Fibroblast of lung (primary cell): ENCODE results near the gene PLEKHG1. TPM values are rescaled to one million over a fixed set of nuclear protein-coding genes. Genes with fewer than 3 reads are reported as not detected.

Experiments used
- DNase-seq, 2 donors: peaks; one replicate each; pipeline versions ENCODE4 v3.0.0 to v3.0.0-alpha.2; 2010; ENCODE audit warnings: low read depth in 2 of 2
- H2AFZ ChIP-seq: 2 replicates; pipeline ENCODE4 v1.5.1; 2012; ENCODE audit warnings: low read length, control low read depth, inconsistent platforms
- H3K27ac ChIP-seq: 2 replicates; pipeline ENCODE4 v1.5.1; 2011; ENCODE audit warnings: low read length, control low read depth; ENCODE audit not compliant: insufficient read depth
- H3K27me3 ChIP-seq: 2 replicates; pipeline ENCODE4 v1.5.1; 2011; ENCODE audit warnings: mild to moderate bottlenecking, low read length; ENCODE audit not compliant: control insufficient read depth, insufficient read depth
- H3K36me3 ChIP-seq: 2 replicates; pipeline ENCODE4 v1.5.1; 2011; ENCODE audit warnings: low read length; ENCODE audit not compliant: control insufficient read depth, insufficient read depth
- H3K4me1 ChIP-seq: 2 replicates; pipeline ENCODE4 v1.5.1; 2011; ENCODE audit warnings: low read length; ENCODE audit not compliant: control insufficient read depth, insufficient read depth; ENCODE audit errors: extremely low read depth
- H3K4me2 ChIP-seq: 2 replicates; pipeline ENCODE4 v1.5.1; 2011; ENCODE audit warnings: low read length, control low read depth; ENCODE audit not compliant: insufficient read depth; ENCODE audit errors: extremely low read depth
- H3K4me3 ChIP-seq, 4 experiments: fragments of 200-600 bp in 1 of 4; sonication (generic) in 1 of 4; replicated peaks in 1 of 4; 2 replicates each; pipeline ENCODE4 v1.5.1; 2011 to 2016; ENCODE audit warnings: low read length in 4 of 4, low read depth in 3 of 4, mild to moderate bottlenecking in 3 of 4, control low read depth in 2 of 4, inconsistent platforms in 1 of 4, mixed read lengths in 1 of 4; ENCODE audit not compliant: insufficient read depth in 1 of 4; ENCODE audit errors: control extremely low read depth in 1 of 4
- H3K79me2 ChIP-seq: 2 replicates; pipeline ENCODE4 v1.5.1; 2012; ENCODE audit warnings: mild to moderate bottlenecking, low read length, inconsistent platforms; ENCODE audit not compliant: control insufficient read depth, insufficient read depth
- H3K9ac ChIP-seq: 2 replicates; pipeline ENCODE4 v1.5.1; 2011; ENCODE audit warnings: mild to moderate bottlenecking, low read length, control low read depth; ENCODE audit not compliant: insufficient read depth
- H3K9me3 ChIP-seq: 2 replicates; pipeline ENCODE4 v1.5.1; 2012; ENCODE audit warnings: low read depth, low read length; ENCODE audit not compliant: control insufficient read depth, insufficient read depth
- H4K20me1 ChIP-seq: 2 replicates; pipeline ENCODE4 v1.5.1; 2011; ENCODE audit warnings: low read length; ENCODE audit not compliant: control insufficient read depth, insufficient read depth; ENCODE audit errors: extremely low read depth
- EZH2 ChIP-seq: IDR thresholded peaks from 2 replicates; pipeline ENCODE4 v1.5.1; 2012; ENCODE audit warnings: low read length, control low read depth, mild to moderate bottlenecking; ENCODE audit errors: missing control alignments
- polyA plus RNA-seq, 2 donors: library from polyadenylated mRNA; depleted of rRNA in 1 of 2; stranded (reverse) in 1 of 2; unstranded in 1 of 2; fragments of >200 nt; gene quantifications; 2 replicates each; pipeline ENCODE4 v1.2.1, GENCODE V29; 2011 to 2012; ENCODE audit warnings: missing spikeins in 1 of 2
- total RNA-seq: library from RNA; depleted of rRNA; stranded (reverse); fragments of >200 nt; gene quantifications from 2 replicates; pipeline ENCODE4 v1.2.1, GENCODE V29; 2014
- TF ChIP-seq, protein P1 (sequence below), 2 donors: IDR thresholded peaks in 1 of 2; conservative IDR thresholded peaks in 1 of 2; 1 replicate in 1 of 2; 2 replicates in 1 of 2; pipeline ENCODE4 v1.5.1; 2011 to 2012; ENCODE audit warnings: low read length in 2 of 2, control low read depth in 1 of 2, inconsistent platforms in 1 of 2, low read depth in 1 of 2, mild to moderate bottlenecking in 1 of 2

PLEKHG1 gene
- total and polyA plus RNA-seq, 2 donors (not counting 1 experiment from before 2014, with no cell fraction given), result 0.30 to 12.7 TPM

DNA sequence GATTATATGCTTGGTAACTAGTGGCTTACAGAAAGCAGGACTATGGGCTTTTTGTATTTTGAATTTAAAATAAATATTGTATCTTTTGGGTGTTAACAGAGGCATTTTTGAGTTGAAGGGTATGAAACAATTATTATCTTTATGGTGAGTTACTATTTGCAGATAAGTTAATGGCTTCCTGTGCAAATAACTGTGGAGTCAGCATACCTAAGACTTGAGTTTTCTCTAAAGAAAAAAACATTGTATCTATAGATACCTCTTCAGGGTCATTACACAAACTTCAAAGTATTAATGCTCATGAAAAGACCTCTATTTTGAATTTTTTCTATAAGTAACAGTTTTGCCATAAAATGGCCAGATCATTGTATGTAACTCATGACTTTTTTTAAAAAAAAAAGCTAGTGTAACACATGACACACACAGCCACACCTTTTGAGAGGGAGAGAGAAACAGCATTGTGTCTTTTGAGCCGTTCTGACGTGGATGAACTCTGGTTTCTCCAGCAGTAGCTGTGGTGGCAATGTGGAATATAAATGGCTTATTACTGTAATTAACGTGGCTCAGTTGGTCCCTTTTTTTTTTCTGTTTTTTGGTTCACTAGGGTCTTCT is 36.3 kb downstream of the PLEKHG1 start:
- no peaks in the 10 kb centered on the region for H4K20me1 ChIP-seq
- no peak overlapping the region for H3K4me2 ChIP-seq
- peak in 1 of 2 donors; percentile 10 for DNase-seq
- H3K9ac ChIP-seq, result no peak overlapping the region
- no peaks in the 10 kb centered on the region for H3K4me1 ChIP-seq
- TF ChIP-seq, protein P1, sequence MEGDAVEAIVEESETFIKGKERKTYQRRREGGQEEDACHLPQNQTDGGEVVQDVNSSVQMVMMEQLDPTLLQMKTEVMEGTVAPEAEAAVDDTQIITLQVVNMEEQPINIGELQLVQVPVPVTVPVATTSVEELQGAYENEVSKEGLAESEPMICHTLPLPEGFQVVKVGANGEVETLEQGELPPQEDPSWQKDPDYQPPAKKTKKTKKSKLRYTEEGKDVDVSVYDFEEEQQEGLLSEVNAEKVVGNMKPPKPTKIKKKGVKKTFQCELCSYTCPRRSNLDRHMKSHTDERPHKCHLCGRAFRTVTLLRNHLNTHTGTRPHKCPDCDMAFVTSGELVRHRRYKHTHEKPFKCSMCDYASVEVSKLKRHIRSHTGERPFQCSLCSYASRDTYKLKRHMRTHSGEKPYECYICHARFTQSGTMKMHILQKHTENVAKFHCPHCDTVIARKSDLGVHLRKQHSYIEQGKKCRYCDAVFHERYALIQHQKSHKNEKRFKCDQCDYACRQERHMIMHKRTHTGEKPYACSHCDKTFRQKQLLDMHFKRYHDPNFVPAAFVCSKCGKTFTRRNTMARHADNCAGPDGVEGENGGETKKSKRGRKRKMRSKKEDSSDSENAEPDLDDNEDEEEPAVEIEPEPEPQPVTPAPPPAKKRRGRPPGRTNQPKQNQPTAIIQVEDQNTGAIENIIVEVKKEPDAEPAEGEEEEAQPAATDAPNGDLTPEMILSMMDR (conservative IDR thresholded peaks at IDR 0.05 in 1 of 2, IDR thresholded peaks at IDR 0.05 in 1 of 2; ENCODE audit: low read depth in 1 of 2, low read length in 2 of 2), result no peak
- TF ChIP-seq EZH2, result no peak
- no peak overlapping the region for H2AFZ ChIP-seq
- no peaks in the 10 kb centered on the region for H3K9me3 ChIP-seq
- H3K4me3 ChIP-seq, result no peak overlapping the region
- no peaks in the 10 kb centered on the region for H3K36me3 ChIP-seq
- H3K27ac ChIP-seq, result no peak overlapping the region
- H3K79me2 ChIP-seq, result no peaks in the 10 kb centered on the region
- H3K27me3 ChIP-seq, result no peaks in the 10 kb centered on the region

DNA sequence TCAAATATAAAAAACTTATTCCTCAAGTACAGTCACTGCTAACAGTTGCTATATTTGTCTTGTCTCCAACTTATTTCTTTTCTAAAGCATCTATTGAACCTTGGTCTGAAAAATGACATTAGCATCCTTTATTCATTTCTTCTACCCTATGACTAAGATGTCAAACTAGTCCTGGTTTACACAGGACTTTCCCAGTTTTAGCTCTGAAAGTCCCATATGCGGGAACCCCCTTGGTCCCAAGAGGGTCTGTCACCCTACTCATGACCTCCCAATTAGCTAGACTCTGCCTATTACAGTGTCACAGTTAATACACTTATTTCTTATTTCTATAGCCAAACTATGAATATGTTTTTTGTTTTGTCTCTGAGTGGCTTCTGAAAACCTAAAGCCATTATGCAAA is 37.1 kb downstream of the PLEKHG1 start:
- no peak overlapping the region for H3K4me2 ChIP-seq
- no peak for DNase-seq
- no peaks in the 10 kb centered on the region for H3K4me1 ChIP-seq
- no peaks in the 10 kb centered on the region for H4K20me1 ChIP-seq
- H3K9ac ChIP-seq, result no peak overlapping the region
- H2AFZ ChIP-seq, result no peak overlapping the region
- no peak for TF ChIP-seq EZH2
- TF ChIP-seq, protein P1 (conservative IDR thresholded peaks at IDR 0.05 in 1 of 2, IDR thresholded peaks at IDR 0.05 in 1 of 2; ENCODE audit: low read depth in 1 of 2, low read length in 2 of 2), result no peak
- H3K4me3 ChIP-seq, result no peak overlapping the region
- H3K27me3 ChIP-seq, result no peaks in the 10 kb centered on the region
- no peak overlapping the region for H3K27ac ChIP-seq
- H3K36me3 ChIP-seq, result no peaks in the 10 kb centered on the region
- no peaks in the 10 kb centered on the region for H3K9me3 ChIP-seq
- no peaks in the 10 kb centered on the region for H3K79me2 ChIP-seq

DNA sequence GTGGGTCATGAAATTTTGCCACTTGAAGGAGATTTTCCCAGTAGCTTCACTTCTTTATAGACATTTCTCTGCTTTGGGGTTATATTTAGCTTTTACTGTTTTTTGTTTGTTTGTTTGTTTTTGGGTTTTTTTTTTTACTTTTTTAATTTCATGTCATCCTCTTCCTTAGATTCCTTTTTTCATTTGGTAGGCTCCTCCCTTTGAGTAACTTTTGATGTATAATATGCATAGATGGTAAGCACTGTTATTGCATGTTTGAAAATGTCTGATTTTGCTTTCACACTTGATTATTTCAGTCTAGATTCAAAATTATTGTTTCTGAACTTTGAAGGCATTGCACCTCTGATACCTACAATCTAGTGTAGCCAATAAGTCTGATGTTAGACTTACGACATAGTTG is 37.6 kb downstream of the PLEKHG1 start:
- no peak overlapping the region for H2AFZ ChIP-seq
- no peak overlapping the region for H3K4me3 ChIP-seq
- no peak overlapping the region for H3K27ac ChIP-seq
- H3K9me3 ChIP-seq, result no peaks in the 10 kb centered on the region
- H3K4me2 ChIP-seq, result no peak overlapping the region
- no peaks in the 10 kb centered on the region for H4K20me1 ChIP-seq
- TF ChIP-seq, protein P1 (conservative IDR thresholded peaks at IDR 0.05 in 1 of 2, IDR thresholded peaks at IDR 0.05 in 1 of 2; ENCODE audit: low read depth in 1 of 2, low read length in 2 of 2), result no peak
- TF ChIP-seq EZH2, result no peak
- H3K27me3 ChIP-seq, result no peaks in the 10 kb centered on the region
- no peaks in the 10 kb centered on the region for H3K36me3 ChIP-seq
- H3K4me1 ChIP-seq, result no peaks in the 10 kb centered on the region
- H3K79me2 ChIP-seq, result no peaks in the 10 kb centered on the region
- DNase-seq, result no peak
- H3K9ac ChIP-seq, result no peak overlapping the region
